ENCODE results near the gene CENPT. TPM values are rescaled to one million over a fixed set of nuclear protein-coding genes. Genes with fewer than 3 reads are reported as not detected.

Gene CENPT
- polyA plus RNA-seq, 2 donors: 35.5 to 65.0 TPM

GRCh38 chr16:67856927-67857546 is 9.5 kb upstream of the CENPT start:
- H3K9me3 ChIP-seq (ENCODE audit: control insufficient read depth in 2 of 2, insufficient read depth in 1 of 2, low read depth in 1 of 2, low read length in 1 of 2): no peaks in the 10 kb centered on the region
- H3K4me3 ChIP-seq (ENCODE audit: low read depth in 1 of 2, low read length in 2 of 2): no peak overlapping the region
- H3K36me3 ChIP-seq (ENCODE audit: control insufficient read depth in 2 of 2, insufficient read depth in 2 of 2, low read length in 1 of 2): peaks cover 0 to 4% of the 10 kb centered on the region in 2 donors
- WGBS, 2 donors: 88 to 91% methylated on average over 5 of the region's 5 CpGs
- no peaks in the 10 kb centered on the region for H3K27me3 ChIP-seq (ENCODE audit: control insufficient read depth in 1 of 2, insufficient read depth in 2 of 2, low read length in 2 of 2)
- peaks cover 16 to 31% of the 10 kb centered on the region in 2 donors for H3K4me1 ChIP-seq (ENCODE audit: control insufficient read depth in 2 of 2, insufficient read depth in 2 of 2, low read length in 1 of 2)
- peak overlapping the region; percentile 56 to 88 for H3K27ac ChIP-seq (ENCODE audit: low read depth in 2 of 2, low read length in 1 of 2)

DNA sequence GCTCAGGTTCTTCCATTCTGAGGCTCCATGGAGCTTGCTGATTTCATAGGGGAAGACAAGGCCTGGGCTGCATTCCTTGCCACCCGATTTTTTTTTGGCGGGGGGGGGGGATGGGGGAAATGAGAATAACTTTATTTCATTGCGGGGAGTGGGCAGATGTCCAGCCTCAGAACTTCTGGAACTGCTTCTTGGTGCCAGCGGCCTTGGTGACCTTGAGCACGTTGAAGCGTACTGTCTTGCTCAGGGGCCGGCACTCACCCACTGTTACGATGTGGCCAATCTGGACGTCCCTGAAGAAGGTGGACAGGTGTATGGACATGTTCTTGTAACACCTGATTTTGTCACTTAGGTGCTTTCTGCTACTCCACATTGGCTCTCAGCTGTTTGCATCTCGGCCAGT is 8.3 kb upstream of the CENPT start:
- no peak overlapping the region for H3K4me3 ChIP-seq (ENCODE audit: low read depth in 1 of 2, low read length in 2 of 2)
- 72 to 80% methylated on average over 10 of the region's 10 CpGs for WGBS, 2 donors
- no peaks in the 10 kb centered on the region for H3K9me3 ChIP-seq (ENCODE audit: control insufficient read depth in 2 of 2, insufficient read depth in 1 of 2, low read depth in 1 of 2, low read length in 1 of 2)
- H3K27me3 ChIP-seq (ENCODE audit: control insufficient read depth in 1 of 2, insufficient read depth in 2 of 2, low read length in 2 of 2): no peaks in the 10 kb centered on the region
- H3K27ac ChIP-seq (ENCODE audit: low read depth in 2 of 2, low read length in 1 of 2): no peak overlapping the region
- peaks cover 11 to 22% of the 10 kb centered on the region in 2 donors for H3K4me1 ChIP-seq (ENCODE audit: control insufficient read depth in 2 of 2, insufficient read depth in 2 of 2, low read length in 1 of 2)
- peaks cover 0 to 2% of the 10 kb centered on the region in 2 donors for H3K36me3 ChIP-seq (ENCODE audit: control insufficient read depth in 2 of 2, insufficient read depth in 2 of 2, low read length in 1 of 2)

DNA sequence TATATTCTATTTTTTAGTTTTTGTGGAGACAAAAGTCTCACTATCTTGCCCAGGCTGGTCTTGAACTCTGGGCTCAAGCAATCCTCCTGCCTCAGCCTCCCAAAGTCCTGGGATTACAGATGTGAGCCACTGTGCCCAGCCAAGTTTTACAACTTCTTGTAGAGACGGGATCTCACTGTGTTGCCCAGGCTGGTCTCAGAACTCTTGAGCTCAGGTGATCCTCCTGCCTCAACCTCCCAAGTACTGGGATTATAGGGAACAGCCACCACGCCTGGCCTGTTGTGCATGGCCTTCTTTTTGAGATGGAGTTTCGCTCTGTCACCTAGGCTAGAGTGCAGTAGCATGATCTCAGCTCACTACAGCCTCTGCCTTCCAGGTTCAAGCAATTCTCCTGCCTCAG is 6.2 kb upstream of the CENPT start:
- Histone ChIP-seq H3K36me3 (ENCODE audit: control insufficient read depth in 2 of 2, insufficient read depth in 2 of 2, low read length in 1 of 2) (peaks cover 0 to 2% of the 10 kb centered on the region in 2 donors), H3K9me3 (ENCODE audit: control insufficient read depth in 2 of 2, insufficient read depth in 1 of 2, low read depth in 1 of 2, low read length in 1 of 2) (no peaks in the 10 kb centered on the region), H3K27me3 (ENCODE audit: control insufficient read depth in 1 of 2, insufficient read depth in 2 of 2, low read length in 2 of 2) (no peaks in the 10 kb centered on the region), H3K27ac (ENCODE audit: low read depth in 2 of 2, low read length in 1 of 2) (no peak overlapping the region), H3K4me1 (ENCODE audit: control insufficient read depth in 2 of 2, insufficient read depth in 2 of 2, low read length in 1 of 2) (peaks cover 12 to 18% of the 10 kb centered on the region in 2 donors), H3K4me3 (ENCODE audit: low read depth in 1 of 2, low read length in 2 of 2) (no peak overlapping the region)
- 98 to 99% methylated on average over 3 of the region's 3 CpGs for WGBS, 2 donors

DNA sequence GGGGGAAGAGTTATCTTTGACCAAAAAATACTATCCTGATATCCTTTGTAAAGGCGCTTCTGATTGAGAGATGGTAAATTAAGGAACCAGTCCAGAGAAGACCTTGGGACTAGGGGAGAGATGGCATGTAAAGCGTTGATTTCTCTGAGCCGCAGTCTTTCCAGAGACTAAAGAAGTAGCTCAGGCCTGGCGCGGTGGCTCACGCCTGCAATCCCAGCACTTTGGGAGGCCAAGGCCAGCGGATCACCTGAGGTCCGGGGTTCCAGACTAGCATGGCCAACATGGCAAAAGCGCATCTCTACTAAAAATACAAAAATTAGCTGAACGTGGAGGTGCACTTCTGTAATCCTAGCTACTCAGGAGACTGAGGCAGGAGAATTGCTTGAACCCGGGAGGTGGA is 625 bp upstream of the CENPT start:
- peak overlapping the region in 1 of 2 donors; percentile 82 for H3K4me3 ChIP-seq (ENCODE audit: low read depth in 1 of 2, low read length in 2 of 2)
- peak overlapping the region in 1 of 2 donors; percentile 47 for H3K27ac ChIP-seq (ENCODE audit: low read depth in 2 of 2, low read length in 1 of 2)
- no peaks in the 10 kb centered on the region for H3K9me3 ChIP-seq (ENCODE audit: control insufficient read depth in 2 of 2, insufficient read depth in 1 of 2, low read depth in 1 of 2, low read length in 1 of 2)
- H3K27me3 ChIP-seq (ENCODE audit: control insufficient read depth in 1 of 2, insufficient read depth in 2 of 2, low read length in 2 of 2): no peaks in the 10 kb centered on the region
- H3K36me3 ChIP-seq (ENCODE audit: control insufficient read depth in 2 of 2, insufficient read depth in 2 of 2, low read length in 1 of 2): no peaks in the 10 kb centered on the region
- peaks cover 4 to 19% of the 10 kb centered on the region in 2 donors for H3K4me1 ChIP-seq (ENCODE audit: control insufficient read depth in 2 of 2, insufficient read depth in 2 of 2, low read length in 1 of 2)
- 94 to 96% methylated on average over 11 of the region's 11 CpGs for WGBS, 2 donors

GRCh38 chr16:67846320-67847063 is 1.0 kb downstream of the CENPT start, which contains the start of gene NUTF2:
TSS of gene NUTF2 (plus strand) at chr16:67846933. CDS start at chr16:67865131, 18,198 bp downstream.
- WGBS, 2 donors: 1% methylated on average over 41 to 57 of the region's 57 CpGs
- Histone ChIP-seq H3K27me3 (ENCODE audit: control insufficient read depth in 1 of 2, insufficient read depth in 2 of 2, low read length in 2 of 2) (no peaks in the 10 kb centered on the region), H3K4me1 (ENCODE audit: control insufficient read depth in 2 of 2, insufficient read depth in 2 of 2, low read length in 1 of 2) (peaks cover 4 to 24% of the 10 kb centered on the region in 2 donors), H3K27ac (ENCODE audit: low read depth in 2 of 2, low read length in 1 of 2) (peak within 1 kb of the TSS; percentile 95 to 97), H3K36me3 (ENCODE audit: control insufficient read depth in 2 of 2, insufficient read depth in 2 of 2, low read length in 1 of 2) (no peaks in the 10 kb centered on the region), H3K4me3 (ENCODE audit: low read depth in 1 of 2, low read length in 2 of 2) (peak within 1 kb of the TSS; percentile 82 to 92), H3K9me3 (ENCODE audit: control insufficient read depth in 2 of 2, insufficient read depth in 1 of 2, low read depth in 1 of 2, low read length in 1 of 2) (no peaks in the 10 kb centered on the region)

GRCh38 chr16:67846063-67846319 is 1.5 kb downstream of the CENPT start:
- peak overlapping the region; percentile 82 to 92 for H3K4me3 ChIP-seq (ENCODE audit: low read depth in 1 of 2, low read length in 2 of 2)
- H3K27me3 ChIP-seq (ENCODE audit: control insufficient read depth in 1 of 2, insufficient read depth in 2 of 2, low read length in 2 of 2): no peaks in the 10 kb centered on the region
- 6% methylated on average over 2 of the region's 2 CpGs for WGBS, 2 donors
- H3K27ac ChIP-seq (ENCODE audit: low read depth in 2 of 2, low read length in 1 of 2): peak overlapping the region; percentile 95 to 97
- H3K36me3 ChIP-seq (ENCODE audit: control insufficient read depth in 2 of 2, insufficient read depth in 2 of 2, low read length in 1 of 2): no peaks in the 10 kb centered on the region
- H3K9me3 ChIP-seq (ENCODE audit: control insufficient read depth in 2 of 2, insufficient read depth in 1 of 2, low read depth in 1 of 2, low read length in 1 of 2): no peaks in the 10 kb centered on the region
- H3K4me1 ChIP-seq (ENCODE audit: control insufficient read depth in 2 of 2, insufficient read depth in 2 of 2, low read length in 1 of 2): peaks cover 4 to 24% of the 10 kb centered on the region in 2 donors

GRCh38 chr16:67845291-67846062 is 2.0 kb downstream of the CENPT start:
- Histone ChIP-seq H3K36me3 (ENCODE audit: control insufficient read depth in 2 of 2, insufficient read depth in 2 of 2, low read length in 1 of 2) (no peaks in the 10 kb centered on the region), H3K27me3 (ENCODE audit: control insufficient read depth in 1 of 2, insufficient read depth in 2 of 2, low read length in 2 of 2) (no peaks in the 10 kb centered on the region), H3K4me1 (ENCODE audit: control insufficient read depth in 2 of 2, insufficient read depth in 2 of 2, low read length in 1 of 2) (peaks cover 4 to 24% of the 10 kb centered on the region in 2 donors), H3K4me3 (ENCODE audit: low read depth in 1 of 2, low read length in 2 of 2) (no peak overlapping the region), H3K9me3 (ENCODE audit: control insufficient read depth in 2 of 2, insufficient read depth in 1 of 2, low read depth in 1 of 2, low read length in 1 of 2) (no peaks in the 10 kb centered on the region), H3K27ac (ENCODE audit: low read depth in 2 of 2, low read length in 1 of 2) (peak overlapping the region; percentile 78 to 97)
- 66 to 69% methylated on average over 5 of the region's 5 CpGs for WGBS, 2 donors

DNA sequence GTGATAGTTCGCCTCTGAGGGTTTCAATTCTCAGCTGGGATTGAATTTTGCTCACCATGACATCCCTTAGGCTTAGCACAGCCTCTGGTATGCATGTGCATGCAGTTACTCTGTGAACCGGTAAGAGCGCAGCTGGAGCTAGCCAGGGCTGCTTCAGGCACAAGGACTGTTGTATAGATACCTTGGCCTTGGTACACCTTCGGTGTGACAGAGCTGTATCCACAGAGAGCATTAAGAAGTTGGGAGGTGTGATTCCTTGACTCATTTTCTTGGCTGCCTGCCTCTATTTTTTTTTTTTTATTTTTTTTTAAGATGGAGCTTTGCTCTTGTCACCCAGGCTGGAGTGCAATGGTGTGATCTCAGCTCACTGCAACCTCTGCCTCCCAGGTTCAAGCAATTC is 3.0 kb downstream of the CENPT start:
- H3K36me3 ChIP-seq (ENCODE audit: control insufficient read depth in 2 of 2, insufficient read depth in 2 of 2, low read length in 1 of 2): no peaks in the 10 kb centered on the region
- H3K4me3 ChIP-seq (ENCODE audit: low read depth in 1 of 2, low read length in 2 of 2): no peak overlapping the region
- H3K4me1 ChIP-seq (ENCODE audit: control insufficient read depth in 2 of 2, insufficient read depth in 2 of 2, low read length in 1 of 2): peaks cover 4 to 24% of the 10 kb centered on the region in 2 donors
- H3K27ac ChIP-seq (ENCODE audit: low read depth in 2 of 2, low read length in 1 of 2): peak overlapping the region; percentile 52 to 59
- H3K9me3 ChIP-seq (ENCODE audit: control insufficient read depth in 2 of 2, insufficient read depth in 1 of 2, low read depth in 1 of 2, low read length in 1 of 2): no peaks in the 10 kb centered on the region
- WGBS, 2 donors: 46 to 62% methylated on average over 4 of the region's 4 CpGs
- H3K27me3 ChIP-seq (ENCODE audit: control insufficient read depth in 1 of 2, insufficient read depth in 2 of 2, low read length in 2 of 2): no peaks in the 10 kb centered on the region

DNA sequence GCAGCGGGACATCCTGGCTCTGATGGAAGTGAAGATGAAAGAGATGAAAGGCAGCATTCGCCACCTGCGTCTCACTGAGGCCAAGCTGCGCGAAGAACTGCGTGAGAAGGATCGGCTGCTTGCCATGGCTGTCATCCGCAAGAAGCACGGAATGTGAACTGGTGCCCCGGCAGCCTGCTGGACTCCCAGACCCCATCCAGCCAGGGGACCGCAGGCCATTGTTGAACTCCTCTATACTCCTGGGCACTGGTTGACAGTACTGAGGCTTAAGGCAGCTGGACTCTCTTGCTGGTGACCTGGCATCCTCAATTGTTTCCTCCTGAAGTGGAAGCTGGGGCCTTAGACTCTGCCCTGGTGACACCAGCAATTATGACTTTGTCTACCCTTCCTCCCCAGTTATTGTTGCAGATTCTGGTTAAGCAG is 4.1 kb downstream of the CENPT start:
- no peaks in the 10 kb centered on the region for H3K36me3 ChIP-seq (ENCODE audit: control insufficient read depth in 2 of 2, insufficient read depth in 2 of 2, low read length in 1 of 2)
- H3K9me3 ChIP-seq (ENCODE audit: control insufficient read depth in 2 of 2, insufficient read depth in 1 of 2, low read depth in 1 of 2, low read length in 1 of 2): no peaks in the 10 kb centered on the region
- peak overlapping the region; percentile 100 for H3K27ac ChIP-seq (ENCODE audit: low read depth in 2 of 2, low read length in 1 of 2)
- H3K4me3 ChIP-seq (ENCODE audit: low read depth in 1 of 2, low read length in 2 of 2): peak overlapping the region; percentile 78 to 90
- no peaks in the 10 kb centered on the region for H3K27me3 ChIP-seq (ENCODE audit: control insufficient read depth in 1 of 2, insufficient read depth in 2 of 2, low read length in 2 of 2)
- H3K4me1 ChIP-seq (ENCODE audit: control insufficient read depth in 2 of 2, insufficient read depth in 2 of 2, low read length in 1 of 2): peaks cover 3 to 24% of the 10 kb centered on the region in 2 donors
- 3 to 7% methylated on average over 11 of the region's 11 CpGs for WGBS, 2 donors
